Neuronal stem cell (in vitro differentiated cells): ENCODE results near the gene SURF4.
"Not testable (repeated sequence)": the region's sequence is repeated elsewhere in the genome, so short reads cannot be mapped to it uniquely, and the experiment has no call there.

Experiments
- DNase-seq: peaks from one replicate; pipeline ENCODE4 v3.0.0-alpha.2; 2013; ENCODE audit warnings: low spot score
- H2AFZ ChIP-seq: one replicate; pipeline ENCODE4 v1.6.1; 2013; ENCODE audit warnings: mild to moderate bottlenecking, low read length, inconsistent platforms
- H2AK5ac ChIP-seq: 2 replicates; pipeline ENCODE4 v1.6.1; 2013; ENCODE audit warnings: low read depth, mild to moderate bottlenecking, inconsistent platforms, low read length, moderate library complexity, mixed read lengths
- H2BK120ac ChIP-seq: 2 replicates; pipeline ENCODE4 v1.6.1; 2013; ENCODE audit warnings: low read depth, mild to moderate bottlenecking, inconsistent platforms, low read length, moderate library complexity, mixed read lengths
- H2BK12ac ChIP-seq: one replicate; pipeline ENCODE4 v1.6.1; 2013; ENCODE audit warnings: low read length, inconsistent platforms
- H2BK15ac ChIP-seq: 2 replicates; pipeline ENCODE4 v1.6.1; 2013; ENCODE audit warnings: mild to moderate bottlenecking, low read length, inconsistent platforms, mixed read lengths
- H2BK5ac ChIP-seq: one replicate; pipeline ENCODE4 v1.6.1; 2013; ENCODE audit warnings: inconsistent platforms, mild to moderate bottlenecking, low read length, moderate library complexity
- H3K14ac ChIP-seq: one replicate; pipeline ENCODE4 v1.6.1; 2013; ENCODE audit warnings: low read length, inconsistent platforms
- H3K18ac ChIP-seq: 2 replicates; pipeline ENCODE4 v1.6.1; 2013; ENCODE audit warnings: low read length, inconsistent platforms
- H3K23ac ChIP-seq: 2 replicates; pipeline ENCODE4 v1.6.1; 2013; ENCODE audit warnings: low read depth, mild to moderate bottlenecking, mixed read lengths, low read length, inconsistent platforms; ENCODE audit not compliant: poor library complexity
- H3K27ac ChIP-seq: replicated peaks from 3 replicates; pipeline ENCODE4 v1.5.1; 2013; ENCODE audit warnings: low read length, inconsistent platforms
- H3K27me3 ChIP-seq, 3 experiments: 2 replicates each; pipeline ENCODE4 v1.6.1; 2013; ENCODE audit warnings: low read length in 3 of 3, mild to moderate bottlenecking in 2 of 3, inconsistent platforms in 1 of 3, low read depth in 1 of 3, mixed read lengths in 1 of 3, moderate library complexity in 1 of 3; ENCODE audit not compliant: control insufficient read depth in 3 of 3, insufficient read depth in 3 of 3
- H3K36me3 ChIP-seq, 2 donors: replicated peaks in 1 of 2; 2 replicates each; pipeline ENCODE4 v1.6.1; 2013; ENCODE audit warnings: low read length in 2 of 2; ENCODE audit not compliant: control insufficient read depth in 2 of 2, insufficient read depth in 2 of 2
- H3K4ac ChIP-seq: 2 replicates; pipeline ENCODE4 v1.6.1; 2013; ENCODE audit warnings: inconsistent platforms, mild to moderate bottlenecking, low read length, moderate library complexity
- H3K4me1 ChIP-seq, 2 donors: 1 replicate in 1 of 2; 2 replicates in 1 of 2; pipeline ENCODE4 v1.6.1; 2013; ENCODE audit warnings: low read length in 2 of 2, low read depth in 1 of 2; ENCODE audit not compliant: control insufficient read depth in 2 of 2, insufficient read depth in 1 of 2
- H3K4me2 ChIP-seq: one replicate; pipeline ENCODE4 v1.6.1; 2013; ENCODE audit warnings: mild to moderate bottlenecking, low read length, inconsistent platforms; ENCODE audit not compliant: insufficient read depth, poor library complexity, severe bottlenecking
- H3K4me3 ChIP-seq, 2 donors: 2 replicates each; pipeline ENCODE4 v1.5.1; 2013; ENCODE audit warnings: low read length in 2 of 2, mild to moderate bottlenecking in 2 of 2, inconsistent platforms in 1 of 2, moderate library complexity in 1 of 2
- H3K79me1 ChIP-seq: one replicate; pipeline ENCODE4 v1.6.1; 2013; ENCODE audit warnings: low read depth, mild to moderate bottlenecking, inconsistent platforms, low read length, moderate library complexity
- H3K9ac ChIP-seq: one replicate; pipeline ENCODE4 v1.6.1; 2013; ENCODE audit warnings: mild to moderate bottlenecking, low read depth, low read length, inconsistent platforms; ENCODE audit not compliant: poor library complexity
- H3K9me3 ChIP-seq, 2 donors: replicated peaks in 1 of 2; 2 replicates each; pipeline versions ENCODE3 to v1.6.1; 2013; ENCODE audit warnings: low read length in 2 of 2, mild to moderate bottlenecking in 2 of 2, inconsistent platforms in 1 of 2, low read depth in 1 of 2, mixed read lengths in 1 of 2, moderate library complexity in 1 of 2; ENCODE audit not compliant: control insufficient read depth in 2 of 2, insufficient read depth in 1 of 2
- H4K8ac ChIP-seq: one replicate; pipeline ENCODE4 v1.6.1; 2013; ENCODE audit warnings: low read depth, mild to moderate bottlenecking, inconsistent platforms, low read length, moderate library complexity
- H4K91ac ChIP-seq: one replicate; pipeline ENCODE4 v1.6.1; 2013; ENCODE audit warnings: low read length, low read depth, mild to moderate bottlenecking, inconsistent platforms; ENCODE audit not compliant: poor library complexity
- WGBS, 2 donors: extraction: QIAGEN DNeasy Blood & Tissue Kit; methylation state at CpG; one replicate each; pipeline ENCODE4 v1.1.7; 2013; ENCODE audit warnings: missing lambda C conversion rate in 2 of 2, mixed read lengths in 1 of 2; ENCODE audit not compliant: insufficient read length in 2 of 2, insufficient replicate concordance in 1 of 2; ENCODE audit errors: extremely low coverage in 2 of 2; 5-methylcytosine and 5-hydroxymethylcytosine counted together

Gene SURF4

GRCh38 chr9:133331221-133331620, 44.6 kb downstream of the SURF4 start:
- Histone ChIP-seq H3K18ac (no peak overlapping the region), H4K8ac (no peak overlapping the region), H3K27ac (no peak overlapping the region), H3K4ac (no peak overlapping the region), H3K4me1 (peaks cover 2% of the 10 kb centered on the region in 2 donors), H3K14ac (no peak overlapping the region), H3K27me3 (no peaks in the 10 kb centered on the region), H3K9ac (peak overlapping the region; percentile 44), H3K36me3 (peaks cover 34 to 55% of the 10 kb centered on the region in 2 donors), H3K79me1 (peaks cover 10% of the 10 kb centered on the region), H3K9me3 (peaks cover 0 to 1% of the 10 kb centered on the region in 2 donors), H2AFZ (no peak overlapping the region), H3K4me3 (no peak overlapping the region), H3K4me2 (no peak overlapping the region), H2AK5ac (no peak overlapping the region), H4K91ac (no peak overlapping the region), H2BK120ac (no peak overlapping the region), H2BK15ac (no peak overlapping the region), H3K23ac (no peak overlapping the region), H2BK12ac (no peak overlapping the region), H2BK5ac (no peak overlapping the region)
- no CpG with 5 or more reads among the region's 19 CpGs for WGBS, 2 donors
- no peak for DNase-seq

- not testable (repeated sequence) for H2AFZ ChIP-seq, H3K4me1 ChIP-seq, H4K91ac ChIP-seq, H3K14ac ChIP-seq, H3K79me1 ChIP-seq, H3K27me3 ChIP-seq, H3K9me3 ChIP-seq, H4K8ac ChIP-seq, H2BK15ac ChIP-seq, H3K4me3 ChIP-seq, H3K27ac ChIP-seq, H2BK120ac ChIP-seq, H3K23ac ChIP-seq, H3K4ac ChIP-seq, H2BK5ac ChIP-seq, H3K9ac ChIP-seq, H3K18ac ChIP-seq, DNase-seq, H2BK12ac ChIP-seq, H2AK5ac ChIP-seq, H3K4me2 ChIP-seq
- peaks cover 34 to 50% of the 10 kb centered on the region in 2 donors for H3K36me3 ChIP-seq
- WGBS, 2 donors, result no CpG with 5 or more reads among the region's 21 CpGs
Observed at GRCh38 chr9:133329306-133330156, 46.3 kb downstream of the SURF4 start.

DNA sequence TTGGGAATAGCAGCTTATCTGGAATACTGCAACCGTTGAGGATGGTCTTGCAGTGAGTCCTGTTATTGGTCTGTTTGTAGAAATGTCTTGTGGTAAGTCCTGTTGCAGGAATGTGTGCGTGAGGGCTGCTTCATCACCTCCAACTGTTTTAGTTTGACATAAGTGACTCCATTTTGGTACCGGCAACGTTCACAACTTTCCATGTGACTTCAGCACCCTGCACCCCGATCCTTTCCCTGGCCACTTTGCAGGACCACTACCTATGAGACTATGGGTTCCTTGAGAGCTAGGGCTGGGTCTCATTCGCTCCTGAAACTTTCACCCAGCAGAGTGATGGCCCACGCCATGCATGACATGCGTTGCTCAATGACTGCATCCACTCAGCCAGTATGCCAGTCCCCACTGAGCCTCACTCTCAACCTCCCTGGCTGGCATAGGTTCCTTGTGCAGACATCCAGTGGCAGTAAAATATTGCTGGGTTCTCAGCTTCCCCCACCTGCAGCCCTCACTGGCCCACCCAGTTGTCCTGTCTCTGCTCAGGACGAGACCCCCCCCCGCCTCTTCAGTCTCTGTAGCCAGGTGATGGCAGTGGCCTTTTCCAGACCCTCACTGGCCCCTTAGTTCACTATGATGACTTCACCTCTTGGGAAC, 47.9 kb downstream of the SURF4 start:
- no peak for DNase-seq
- Histone ChIP-seq H2AFZ (no peak overlapping the region), H3K18ac (no peak overlapping the region), H3K9me3 (peaks cover 7 to 8% of the 10 kb centered on the region in 2 donors), H3K23ac (no peak overlapping the region), H2BK15ac (no peak overlapping the region), H3K4ac (no peak overlapping the region), H2BK12ac (no peak overlapping the region), H3K27me3 (no peaks in the 10 kb centered on the region), H4K8ac (no peak overlapping the region), H3K4me2 (no peak overlapping the region), H3K79me1 (peaks cover 1% of the 10 kb centered on the region), H2BK5ac (peak overlapping the region; percentile 55), H2BK120ac (no peak overlapping the region), H3K36me3 (peaks cover 22 to 35% of the 10 kb centered on the region in 2 donors), H2AK5ac (peak overlapping the region; percentile 24), H3K27ac (no peak overlapping the region), H3K4me3 (no peak overlapping the region), H3K14ac (no peak overlapping the region), H4K91ac (no peak overlapping the region), H3K9ac (no peak overlapping the region), H3K4me1 (no peaks in the 10 kb centered on the region)
- WGBS, 2 donors, result no CpG with 5 or more reads among the region's 10 CpGs

DNA sequence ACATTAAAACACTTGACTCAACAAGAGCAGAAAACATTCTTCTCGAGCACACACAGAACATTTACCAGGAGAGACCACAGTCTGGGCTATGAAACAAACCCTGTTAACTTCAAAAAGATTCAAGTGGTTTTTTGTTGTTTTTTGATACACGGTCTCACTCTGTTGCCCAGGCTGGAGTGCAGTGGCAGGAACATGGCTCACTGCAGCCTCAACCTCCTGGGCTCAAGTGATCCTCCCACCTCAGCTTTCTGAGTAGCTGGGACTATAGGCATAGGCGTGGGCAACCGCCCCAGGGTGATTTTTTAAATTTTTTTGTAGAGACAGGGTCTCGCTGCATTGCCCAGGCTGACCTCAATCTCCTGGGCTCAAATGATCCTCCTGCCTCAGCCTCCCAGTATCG, 48.8 kb downstream of the SURF4 start:
- not testable (repeated sequence) for H3K23ac ChIP-seq, H3K27me3 ChIP-seq, H2AK5ac ChIP-seq, H3K4me3 ChIP-seq, H3K9me3 ChIP-seq, H4K8ac ChIP-seq, H3K18ac ChIP-seq, H3K79me1 ChIP-seq, H2AFZ ChIP-seq, H2BK12ac ChIP-seq, H3K14ac ChIP-seq, H3K4me2 ChIP-seq, H2BK120ac ChIP-seq, H3K9ac ChIP-seq, H2BK15ac ChIP-seq, H4K91ac ChIP-seq, H3K4me1 ChIP-seq, H3K27ac ChIP-seq, H3K4ac ChIP-seq, DNase-seq, H2BK5ac ChIP-seq
- no CpG with 5 or more reads among the region's 6 CpGs for WGBS, 2 donors
- H3K36me3 ChIP-seq, result peaks cover 13 to 25% of the 10 kb centered on the region in 2 donors
